Suprapubic skin (tissue), 4 donors: ENCODE measurements around the gene ZDHHC5.

Experiments
- CTCF ChIP-seq, 2 donors: fragments of 200-600 bp in 1 of 2; fragments of 450-650 bp in 1 of 2; sonication (generic) in 1 of 2; IDR thresholded peaks; one replicate each; pipeline ENCODE4 v1.5.1; 2016 to 2019; ENCODE audit warnings: antibody characterized with exemption in 2 of 2, mild to moderate bottlenecking in 1 of 2, moderate library complexity in 1 of 2
- POLR2A ChIP-seq, 2 donors: fragments of 450-650 bp; IDR thresholded peaks; one replicate each; pipeline ENCODE4 v1.6.1; 2017; ENCODE audit warnings: antibody characterized with exemption in 2 of 2, mild to moderate bottlenecking in 2 of 2, moderate library complexity in 2 of 2
- POLR2AphosphoS5 ChIP-seq, 3 donors: sonication (generic); formaldehyde crosslinking; IDR thresholded peaks; one replicate each; pipeline ENCODE4 v1.6.1; 2017; ENCODE audit warnings: antibody characterized with exemption in 3 of 3

DNA sequence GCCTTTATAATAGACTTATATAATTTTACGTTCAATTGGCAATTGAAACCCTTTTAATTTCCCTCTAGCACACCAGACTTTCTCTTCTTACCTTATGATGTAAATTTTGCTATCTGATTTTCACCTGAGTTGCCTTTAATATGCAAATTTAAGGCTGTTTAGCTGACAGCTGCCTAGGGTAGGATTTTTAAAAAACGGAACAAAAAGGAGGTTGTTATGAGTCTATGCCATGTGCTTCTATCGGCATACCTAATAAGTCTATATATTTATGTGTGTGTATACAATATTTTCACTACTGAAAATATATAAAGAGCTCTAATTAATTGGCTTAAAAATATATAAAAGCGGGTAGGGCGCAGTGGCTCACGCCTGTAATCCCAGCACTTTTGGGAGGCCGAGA is 61.6 kb downstream of the ZDHHC5 start:
- TF ChIP-seq CTCF (IDR thresholded peaks at IDR 0.05) (no peak), POLR2A (IDR thresholded peaks at IDR 0.05) (no peak), POLR2AphosphoS5 (IDR thresholded peaks at IDR 0.05) (no peak)
